Smooth muscle cell (in vitro differentiated cells): ENCODE data around the gene FLT3. TPM values are rescaled to one million over a fixed set of nuclear protein-coding genes. Genes with fewer than 3 reads are reported as not detected.

Experiments used
- DNase-seq: peaks from one replicate; lab custom pipeline; 2025; ENCODE audit not compliant: unreplicated experiment; lab: John Stamatoyannopoulos, UW
- H2AFZ ChIP-seq: fragments of 200-600 bp; sonication (generic); 2 replicates; pipeline ENCODE4 v1.6.0; 2016; ENCODE audit warnings: antibody characterized with exemption, low read depth, mild to moderate bottlenecking
- H3F3A ChIP-seq: fragments of 200-600 bp; sonication (generic); 2 replicates; pipeline ENCODE4 v1.6.0; 2017; ENCODE audit warnings: antibody characterized with exemption, low read depth
- H3K27ac ChIP-seq: fragments of 200-600 bp; sonication (generic); 2 replicates; pipeline ENCODE4 v1.5.1; 2016; ENCODE audit warnings: low read depth, mild to moderate bottlenecking
- H3K27me3 ChIP-seq: fragments of 200-600 bp; sonication (generic); 2 replicates; pipeline ENCODE4 v1.6.1; 2016; ENCODE audit warnings: low read depth, mild to moderate bottlenecking
- H3K36me3 ChIP-seq: fragments of 200-600 bp; sonication (generic); 2 replicates; pipeline ENCODE4 v1.5.1; 2016; ENCODE audit warnings: low read depth
- H3K4me1 ChIP-seq: fragments of 200-600 bp; sonication (generic); 2 replicates; pipeline ENCODE4 v1.5.1; 2016; ENCODE audit warnings: low read depth
- H3K4me2 ChIP-seq: fragments of 200-600 bp; sonication (generic); 2 replicates; pipeline ENCODE4 v1.6.0; 2016; ENCODE audit warnings: mild to moderate bottlenecking
- H3K4me3 ChIP-seq: fragments of 200-600 bp; sonication (generic); 2 replicates; pipeline ENCODE4 v1.5.1; 2016; ENCODE audit warnings: mild to moderate bottlenecking
- H3K79me2 ChIP-seq: fragments of 200-600 bp; sonication (generic); 2 replicates; pipeline ENCODE4 v1.6.0; 2016; ENCODE audit warnings: low read depth, mild to moderate bottlenecking
- H3K9ac ChIP-seq: fragments of 200-600 bp; sonication (generic); 2 replicates; pipeline ENCODE4 v1.6.0; 2016; ENCODE audit warnings: low read depth
- H3K9me3 ChIP-seq: fragments of 200-600 bp; sonication (generic); replicated peaks from 2 replicates; pipeline ENCODE4 v1.5.1; 2016; ENCODE audit warnings: low read depth
- H4K20me1 ChIP-seq: fragments of 200-600 bp; sonication (generic); 2 replicates; pipeline ENCODE4 v1.6.0; 2016; ENCODE audit warnings: low read depth
- WGBS: methylation state at CpG from one replicate; pipeline ENCODE4 v1.1.7; 2016; ENCODE audit warnings: low lambda C conversion rate; 5-methylcytosine and 5-hydroxymethylcytosine counted together
- polyA plus RNA-seq: library from polyadenylated mRNA; unstranded; fragments of >200 nt; fragmentation: Nextera tagmentation; extraction: Ambion mirVana; gene quantifications from 2 replicates; pipeline ENCODE4 v1.2.1, GENCODE V29; 2016
- total RNA-seq: library from RNA; depleted of rRNA; stranded (reverse); fragments of >200 nt; gene quantifications from 2 replicates; pipeline ENCODE4 v1.2.3, GENCODE V29; 2014
- TF ChIP-seq, protein P1 (sequence below): fragments of 200-600 bp; sonication (generic); IDR thresholded peaks from 2 replicates; pipeline ENCODE4 v1.5.1; 2017; ENCODE audit warnings: borderline replicate concordance, mild to moderate bottlenecking, antibody characterized with exemption; ENCODE audit not compliant: insufficient read depth, poor library complexity, severe bottlenecking

The FLT3 gene
- total and polyA plus RNA-seq, 2 experiments from 2014 or later, result not detected

- Histone ChIP-seq H3K36me3 (no peaks in the 10 kb centered on the region), H3K9me3 (no peaks in the 10 kb centered on the region), H3K9ac (no peak overlapping the region), H3F3A (no peaks in the 10 kb centered on the region), H2AFZ (no peak overlapping the region), H3K79me2 (no peaks in the 10 kb centered on the region), H3K4me3 (peak overlapping the region; percentile 36), H3K27me3 (peaks cover 100% of the 10 kb centered on the region), H3K27ac (no peak overlapping the region), H3K4me1 (no peaks in the 10 kb centered on the region), H3K4me2 (peak overlapping the region; percentile 54), H4K20me1 (no peaks in the 10 kb centered on the region)
- no peak for DNase-seq
- TF ChIP-seq, protein P1, sequence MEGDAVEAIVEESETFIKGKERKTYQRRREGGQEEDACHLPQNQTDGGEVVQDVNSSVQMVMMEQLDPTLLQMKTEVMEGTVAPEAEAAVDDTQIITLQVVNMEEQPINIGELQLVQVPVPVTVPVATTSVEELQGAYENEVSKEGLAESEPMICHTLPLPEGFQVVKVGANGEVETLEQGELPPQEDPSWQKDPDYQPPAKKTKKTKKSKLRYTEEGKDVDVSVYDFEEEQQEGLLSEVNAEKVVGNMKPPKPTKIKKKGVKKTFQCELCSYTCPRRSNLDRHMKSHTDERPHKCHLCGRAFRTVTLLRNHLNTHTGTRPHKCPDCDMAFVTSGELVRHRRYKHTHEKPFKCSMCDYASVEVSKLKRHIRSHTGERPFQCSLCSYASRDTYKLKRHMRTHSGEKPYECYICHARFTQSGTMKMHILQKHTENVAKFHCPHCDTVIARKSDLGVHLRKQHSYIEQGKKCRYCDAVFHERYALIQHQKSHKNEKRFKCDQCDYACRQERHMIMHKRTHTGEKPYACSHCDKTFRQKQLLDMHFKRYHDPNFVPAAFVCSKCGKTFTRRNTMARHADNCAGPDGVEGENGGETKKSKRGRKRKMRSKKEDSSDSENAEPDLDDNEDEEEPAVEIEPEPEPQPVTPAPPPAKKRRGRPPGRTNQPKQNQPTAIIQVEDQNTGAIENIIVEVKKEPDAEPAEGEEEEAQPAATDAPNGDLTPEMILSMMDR, result no peak
- WGBS, result 1% methylated on average over 77 of the region's 80 CpGs
These were observed 122.7 kb downstream of the FLT3 start for GRCh38 chr13:27977476-27978300.

GRCh38 chr13:27976362-27977091 is 123.8 kb downstream of the FLT3 start:
- Histone ChIP-seq H3K36me3 (no peaks in the 10 kb centered on the region), H4K20me1 (no peaks in the 10 kb centered on the region), H3K9me3 (no peaks in the 10 kb centered on the region), H3K4me2 (no peak overlapping the region), H3F3A (no peaks in the 10 kb centered on the region), H3K4me3 (no peak overlapping the region), H3K4me1 (peaks cover 5% of the 10 kb centered on the region), H3K9ac (no peak overlapping the region), H2AFZ (no peak overlapping the region), H3K79me2 (no peaks in the 10 kb centered on the region), H3K27ac (no peak overlapping the region), H3K27me3 (peaks cover 100% of the 10 kb centered on the region)
- WGBS, result 13% methylated on average over 12 of the region's 12 CpGs
- DNase-seq, result no peak
- TF ChIP-seq, protein P1, result no peak

DNA sequence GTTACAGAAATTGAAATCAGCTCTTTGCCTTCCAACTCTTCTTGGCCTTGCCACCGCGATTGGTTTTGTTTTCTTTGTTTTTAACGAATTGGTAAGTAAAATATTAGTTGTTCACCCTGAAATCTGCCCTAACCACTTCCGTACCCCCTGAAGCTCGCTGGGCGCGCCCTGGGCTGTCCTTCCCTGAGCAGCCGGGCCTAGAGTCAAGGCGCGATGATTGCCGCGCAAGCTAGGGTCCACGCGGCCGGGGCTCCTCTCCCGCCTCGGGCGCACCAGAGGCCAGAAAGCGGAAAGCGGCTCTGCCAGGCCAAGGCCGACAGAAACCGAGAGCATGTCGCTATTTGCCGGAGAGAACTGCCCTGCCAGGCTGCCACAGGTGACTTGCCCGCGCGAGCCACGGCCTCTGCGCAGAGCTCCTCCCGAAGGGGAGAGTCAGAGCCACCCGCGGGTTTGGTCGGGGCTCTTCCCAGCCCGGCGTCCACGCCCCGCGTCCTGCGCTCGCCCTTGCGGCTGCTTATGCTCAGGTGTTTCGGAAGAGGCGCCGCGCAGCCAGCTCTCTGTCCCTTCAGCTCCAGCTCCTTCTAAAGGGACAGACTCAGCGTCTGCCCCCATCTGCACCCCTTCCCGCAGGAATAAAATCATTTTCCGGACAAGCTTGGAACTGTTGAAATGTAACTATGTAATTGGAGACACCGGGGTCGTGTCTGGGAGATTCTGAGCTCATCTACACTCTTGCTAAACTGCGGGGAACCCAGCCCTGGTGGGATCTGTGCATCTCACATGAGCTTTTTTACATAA is 124.6 kb downstream of the FLT3 start:
- H3K4me2 ChIP-seq, result no peak overlapping the region
- no peaks in the 10 kb centered on the region for H3K36me3 ChIP-seq
- no peaks in the 10 kb centered on the region for H3F3A ChIP-seq
- no peak overlapping the region for H2AFZ ChIP-seq
- no peak overlapping the region for H3K4me3 ChIP-seq
- H3K9ac ChIP-seq, result no peak overlapping the region
- WGBS, result 4% methylated on average over 51 of the region's 51 CpGs
- H3K4me1 ChIP-seq, result peaks cover 10% of the 10 kb centered on the region
- no peaks in the 10 kb centered on the region for H4K20me1 ChIP-seq
- no peaks in the 10 kb centered on the region for H3K9me3 ChIP-seq
- no peak overlapping the region for H3K27ac ChIP-seq
- no peaks in the 10 kb centered on the region for H3K79me2 ChIP-seq
- TF ChIP-seq, protein P1, result no peak
- DNase-seq, result no peak
- peaks cover 100% of the 10 kb centered on the region for H3K27me3 ChIP-seq
